ENCODE measurements around the gene NDUFC2.
"Not testable (repeated sequence)": the region's sequence is repeated elsewhere in the genome, so short reads cannot be mapped to it uniquely, and the experiment has no call there.

NDUFC2 gene

DNA sequence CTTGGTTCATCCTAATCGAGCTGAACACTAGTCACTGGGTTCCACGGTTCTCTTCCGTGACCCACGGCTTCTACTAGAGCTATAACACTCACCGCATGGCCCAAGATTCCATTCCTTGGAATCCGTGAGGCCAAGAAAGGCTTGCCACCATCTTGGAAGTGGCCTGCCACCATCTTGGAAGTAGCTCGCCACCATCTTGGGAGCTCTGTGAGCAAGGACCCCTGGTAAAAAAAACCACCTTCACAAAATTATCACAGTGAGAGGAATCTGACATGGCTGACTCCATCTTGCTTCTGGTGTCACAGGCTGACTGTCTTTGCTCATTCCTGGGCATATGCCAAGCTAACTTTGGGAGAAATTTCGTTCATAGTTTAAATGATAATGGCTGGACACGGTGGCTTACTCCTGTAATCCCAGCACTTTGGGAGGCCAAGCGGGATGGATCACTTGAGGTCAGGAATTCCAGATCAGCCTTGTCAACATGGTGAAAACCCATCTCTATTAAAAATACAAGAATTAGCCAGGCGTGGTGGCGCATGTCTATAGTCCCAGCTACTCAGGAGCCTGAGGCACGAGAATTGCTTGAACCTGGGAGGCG is 37.7 kb downstream of the NDUFC2 start:
- no peak for DNase-seq (ENCODE audit: low spot score)
- in situ Hi-C loops (cut with MboI; ENCODE audit: low sequenced_read_pairs, unreplicated experiment) = no loop called here
- TF ChIP-seq, protein P1, sequence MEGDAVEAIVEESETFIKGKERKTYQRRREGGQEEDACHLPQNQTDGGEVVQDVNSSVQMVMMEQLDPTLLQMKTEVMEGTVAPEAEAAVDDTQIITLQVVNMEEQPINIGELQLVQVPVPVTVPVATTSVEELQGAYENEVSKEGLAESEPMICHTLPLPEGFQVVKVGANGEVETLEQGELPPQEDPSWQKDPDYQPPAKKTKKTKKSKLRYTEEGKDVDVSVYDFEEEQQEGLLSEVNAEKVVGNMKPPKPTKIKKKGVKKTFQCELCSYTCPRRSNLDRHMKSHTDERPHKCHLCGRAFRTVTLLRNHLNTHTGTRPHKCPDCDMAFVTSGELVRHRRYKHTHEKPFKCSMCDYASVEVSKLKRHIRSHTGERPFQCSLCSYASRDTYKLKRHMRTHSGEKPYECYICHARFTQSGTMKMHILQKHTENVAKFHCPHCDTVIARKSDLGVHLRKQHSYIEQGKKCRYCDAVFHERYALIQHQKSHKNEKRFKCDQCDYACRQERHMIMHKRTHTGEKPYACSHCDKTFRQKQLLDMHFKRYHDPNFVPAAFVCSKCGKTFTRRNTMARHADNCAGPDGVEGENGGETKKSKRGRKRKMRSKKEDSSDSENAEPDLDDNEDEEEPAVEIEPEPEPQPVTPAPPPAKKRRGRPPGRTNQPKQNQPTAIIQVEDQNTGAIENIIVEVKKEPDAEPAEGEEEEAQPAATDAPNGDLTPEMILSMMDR (IDR thresholded peaks at IDR 0.05; ENCODE audit: borderline replicate concordance, control extremely low read depth, extremely low read depth, insufficient read depth, missing control alignments) = no peak

DNA sequence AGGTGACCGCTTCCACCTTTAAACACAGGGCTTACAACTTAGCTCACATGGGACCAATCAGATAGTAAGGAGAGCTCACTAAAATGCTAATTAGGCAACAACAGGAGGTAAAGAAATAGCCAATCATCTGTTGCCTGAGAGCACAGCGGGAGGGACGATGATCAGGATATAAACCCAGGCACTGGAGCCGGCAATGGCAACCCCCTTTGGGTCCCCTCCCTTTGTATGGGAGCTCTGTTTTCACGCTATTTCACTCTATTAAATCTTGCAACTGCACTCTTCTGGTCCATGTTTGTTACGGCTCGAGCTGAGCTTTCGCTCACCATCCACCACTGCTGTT is 38.3 kb downstream of the NDUFC2 start:
- DNase-seq (ENCODE audit: low spot score); in situ Hi-C loops (cut with MboI; ENCODE audit: low sequenced_read_pairs, unreplicated experiment): not testable (repeated sequence)

DNA sequence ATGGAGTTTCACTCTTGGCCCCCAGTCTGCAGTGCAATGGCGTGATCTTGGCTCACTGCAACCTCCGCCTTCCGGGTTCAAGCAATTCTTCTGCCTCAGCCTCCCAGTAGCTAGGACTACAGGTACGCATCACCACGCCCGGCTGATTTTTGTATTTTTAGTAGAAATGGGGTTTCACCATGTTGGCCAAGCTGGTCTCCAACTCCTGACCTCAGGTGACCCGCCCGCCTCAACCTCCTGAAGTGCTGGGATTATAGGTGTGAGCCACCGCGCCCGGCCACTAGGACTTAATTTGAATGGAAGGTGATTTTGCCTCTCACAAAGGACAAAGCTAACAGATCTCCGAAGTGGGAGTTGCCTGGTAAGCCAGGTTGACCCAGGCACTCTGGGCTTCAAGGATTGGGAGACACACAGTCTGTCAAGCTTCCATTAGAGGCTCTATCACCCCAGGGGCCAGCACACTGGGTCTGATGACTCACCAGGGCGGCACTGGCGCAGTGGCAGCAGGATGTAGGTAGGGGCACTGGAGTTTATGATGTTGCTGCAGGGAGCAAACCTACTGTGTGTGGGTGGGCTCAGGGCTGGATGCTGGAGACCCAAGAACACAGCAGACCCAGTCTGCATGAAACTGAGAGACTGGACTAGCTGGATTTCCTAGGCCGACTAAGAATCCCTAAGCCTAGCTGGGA is 38.8 kb downstream of the NDUFC2 start:
- TF ChIP-seq, protein P1 (IDR thresholded peaks at IDR 0.05; ENCODE audit: borderline replicate concordance, control extremely low read depth, extremely low read depth, insufficient read depth, missing control alignments) = no peak
- in situ Hi-C loops (cut with MboI; ENCODE audit: low sequenced_read_pairs, unreplicated experiment) = no loop called here
- no peak for DNase-seq (ENCODE audit: low spot score)

DNA sequence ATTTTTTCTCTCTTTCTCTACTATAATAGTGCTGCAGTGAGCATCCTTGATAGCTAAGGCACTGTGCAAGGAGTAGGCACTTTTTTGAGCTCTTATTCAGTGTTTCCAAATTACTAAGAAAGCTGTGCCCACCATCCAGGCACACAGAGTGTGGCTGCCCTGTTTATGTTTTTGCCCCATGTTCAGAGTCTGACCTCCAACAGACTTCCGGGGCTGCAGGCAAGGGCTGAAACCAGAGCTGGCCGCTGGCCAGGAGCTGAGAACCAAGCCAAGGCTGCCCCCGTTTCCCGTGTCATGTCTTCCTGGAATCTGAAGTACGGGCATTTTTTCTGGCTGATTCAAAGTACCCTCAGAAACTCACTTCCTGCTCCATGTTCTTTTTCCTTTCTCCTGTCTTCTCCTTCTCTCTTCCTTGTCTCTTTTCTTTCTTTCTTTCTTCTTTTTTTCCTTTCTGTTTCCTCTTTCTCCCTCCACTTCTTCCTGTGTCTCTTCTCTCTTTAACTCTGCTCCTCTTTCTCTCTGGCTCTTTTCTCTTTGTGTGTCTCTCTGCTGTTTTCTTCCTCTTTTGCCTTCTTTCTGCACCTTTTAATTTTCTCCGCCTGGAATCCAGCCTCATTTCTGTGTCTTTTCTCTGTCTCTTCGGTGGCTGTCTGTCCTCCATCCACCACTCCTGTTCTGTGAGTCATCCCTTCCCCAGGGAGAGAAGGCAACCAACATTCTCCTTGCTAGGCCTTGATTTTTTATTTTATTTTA is 39.6 kb downstream of the NDUFC2 start:
- in situ Hi-C loops (cut with MboI; ENCODE audit: low sequenced_read_pairs, unreplicated experiment) = no loop called here
- DNase-seq (ENCODE audit: low spot score) = peak; percentile 70
- TF ChIP-seq, protein P1 (IDR thresholded peaks at IDR 0.05; ENCODE audit: borderline replicate concordance, control extremely low read depth, extremely low read depth, insufficient read depth, missing control alignments) = no peak

DNA sequence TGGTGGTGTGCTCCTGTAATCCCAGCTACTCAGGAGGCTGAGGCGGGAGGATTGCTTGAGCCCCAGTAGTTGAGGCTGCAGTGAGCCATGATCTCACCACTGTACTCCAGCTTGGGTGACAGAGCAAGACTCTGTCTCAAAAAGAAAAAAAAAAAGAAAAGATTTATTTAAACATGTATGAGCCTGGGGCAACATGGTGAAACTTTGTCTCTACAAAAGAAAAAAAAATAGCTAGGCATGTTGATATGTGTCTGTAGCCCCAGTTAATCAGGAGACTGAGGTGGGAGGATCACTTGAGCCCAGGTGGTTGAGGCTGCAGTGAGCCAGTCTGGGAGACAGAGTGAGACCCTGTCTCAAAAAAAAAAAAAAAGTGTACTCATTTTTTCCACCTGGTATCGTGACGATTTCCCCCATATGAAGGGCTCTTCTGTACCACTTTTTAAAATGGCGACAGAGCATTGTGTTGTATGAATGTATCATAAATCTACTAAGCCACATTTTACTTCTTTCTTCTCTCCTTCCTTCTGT is 40.2 kb downstream of the NDUFC2 start:
- no peak for DNase-seq (ENCODE audit: low spot score)
- TF ChIP-seq, protein P1 (IDR thresholded peaks at IDR 0.05; ENCODE audit: borderline replicate concordance, control extremely low read depth, extremely low read depth, insufficient read depth, missing control alignments) = no peak
- in situ Hi-C loops (cut with MboI; ENCODE audit: low sequenced_read_pairs, unreplicated experiment) = no loop called here

DNA sequence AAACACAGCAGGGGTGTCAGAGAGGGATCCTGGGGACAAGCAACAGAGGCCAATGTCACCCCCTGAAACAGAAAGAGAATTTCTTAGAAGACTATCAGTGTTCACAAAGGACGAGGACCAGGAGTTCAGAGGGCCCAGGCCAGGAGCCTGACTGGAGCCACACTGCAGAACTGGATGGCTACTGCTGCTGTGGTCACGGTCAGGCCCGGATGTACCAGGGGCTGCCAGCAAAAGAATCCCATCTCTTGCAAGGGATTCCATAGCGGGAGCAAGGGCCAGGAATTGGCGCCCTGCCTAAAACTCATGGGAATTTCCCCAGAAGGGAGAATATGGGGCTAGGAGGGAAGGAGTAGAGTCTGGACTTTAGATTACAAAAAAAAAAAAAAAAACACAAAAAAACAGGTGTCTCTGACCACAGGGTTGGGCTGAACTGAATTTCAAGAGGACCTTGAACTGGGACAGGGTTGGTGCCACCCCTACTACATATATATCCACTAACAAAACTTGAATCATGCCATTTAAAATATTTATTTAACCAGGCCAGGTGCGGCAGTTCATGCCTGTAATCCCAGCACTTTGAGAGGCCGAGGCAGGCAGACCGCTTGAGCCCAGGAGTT is 40.9 kb downstream of the NDUFC2 start:
- in situ Hi-C loops (cut with MboI; ENCODE audit: low sequenced_read_pairs, unreplicated experiment) = no loop called here
- TF ChIP-seq, protein P1 (IDR thresholded peaks at IDR 0.05; ENCODE audit: borderline replicate concordance, control extremely low read depth, extremely low read depth, insufficient read depth, missing control alignments) = no peak
- no peak for DNase-seq (ENCODE audit: low spot score)
